K562 (cell line): ENCODE data around the gene CLCNKA. TPM values are rescaled to one million over a fixed set of nuclear protein-coding genes. Genes with fewer than 3 reads are reported as not detected.

Experiments used
- ATAC-seq: fragments of 200-7000 bp; cut with Tn5 transposase; 3 replicates; pipeline ENCODE4 v1.9.1; 2020; ENCODE audit warnings: moderate library complexity
- BruUV-seq: library from RNA; stranded (reverse); fragments of 400-500 nt; replicated peaks from 2 replicates; lab custom pipeline; 2021; lab: Mats Ljungman, UMichigan
- CTCF ChIA-PET: fragments of 300-600 bp; formaldehyde crosslinking; extraction: SDS; loops from one replicate; lab custom pipeline; 2021; ENCODE audit warnings: low intra/inter-chr PET ratio; lab: Yijun Ruan, JAX
- POLR2A ChIA-PET: fragments of 300-600, 350-650 bp; sonication (Branson Sonifier 250); formaldehyde crosslinking; extraction: SDS; loops from one replicate; lab custom pipeline; 2021; ENCODE audit warnings: antibody characterized with exemption, inconsistent platforms; lab: Yijun Ruan, JAX
- DNase-seq, 4 experiments: peaks; one replicate each; pipeline versions ENCODE4 v3.0.0 to v3.0.0-alpha.2; 2011 to 2018; ENCODE audit warnings: low spot score in 3 of 4, mixed read lengths in 3 of 4; ENCODE audit errors: extremely low read depth in 1 of 4
- FAIRE-seq: peaks from 2 replicates; lab custom pipeline; 2011; peaks lifted over from hg19 to GRCh38; lab: Jason Lieb, UNC
- H2AFZ ChIP-seq: 2 replicates; pipeline ENCODE4 v1.6.0; 2011; ENCODE audit warnings: low read depth, low read length, control low read depth, inconsistent platforms
- H3K27ac ChIP-seq: fragments of 200-600 bp; 3 replicates; pipeline ENCODE4 v1.8.0; 2011; ENCODE audit warnings: low read depth, mild to moderate bottlenecking, control low read depth, inconsistent platforms, low read length, moderate library complexity, mixed read lengths; ENCODE audit errors: extremely low read depth
- H3K27me3 ChIP-seq, 2 experiments: fragments of 300-600 bp in 1 of 2; 2 replicates in 1 of 2; 3 replicates in 1 of 2; pipeline versions ENCODE4 v1.6.0 to v1.8.0; 2011; ENCODE audit warnings: inconsistent platforms in 2 of 2, low read length in 2 of 2, mild to moderate bottlenecking in 1 of 2, mixed read lengths in 1 of 2, moderate library complexity in 1 of 2; ENCODE audit not compliant: control insufficient read depth in 2 of 2, insufficient read depth in 2 of 2
- H3K36me3 ChIP-seq: fragments of 300-600 bp; 3 replicates; pipeline ENCODE4 v1.8.0; 2011; ENCODE audit warnings: mild to moderate bottlenecking, low read length, inconsistent platforms; ENCODE audit not compliant: control insufficient read depth, insufficient read depth
- H3K4me1 ChIP-seq, 2 experiments: fragments of 200-600 bp in 1 of 2; replicated peaks in 1 of 2; 2 replicates in 1 of 2; 3 replicates in 1 of 2; pipeline versions ENCODE4 v1.5.1 to v1.8.0; 2011; ENCODE audit warnings: inconsistent platforms in 2 of 2, low read length in 2 of 2, mild to moderate bottlenecking in 1 of 2, mixed read lengths in 1 of 2, moderate library complexity in 1 of 2; ENCODE audit not compliant: control insufficient read depth in 2 of 2, insufficient read depth in 2 of 2
- H3K4me2 ChIP-seq: 2 replicates; pipeline ENCODE4 v1.6.1; 2011; ENCODE audit warnings: low read length, control low read depth, inconsistent platforms, mixed read lengths; ENCODE audit not compliant: insufficient read depth
- H3K4me3 ChIP-seq: fragments of 200-600 bp; sonication (generic), shearing (Covaris generic); 2 replicates; pipeline ENCODE4 v1.5.1; 2016; ENCODE audit warnings: control low read depth, inconsistent platforms
- H3K79me2 ChIP-seq: fragments of 200-600 bp; 3 replicates; pipeline ENCODE4 v1.8.0; 2011; ENCODE audit warnings: low read length, inconsistent platforms; ENCODE audit not compliant: control insufficient read depth, insufficient read depth
- H3K9ac ChIP-seq, 2 experiments: 2 replicates each; pipeline versions ENCODE4 v1.6.0 to v1.6.1; 2011; ENCODE audit warnings: low read depth in 2 of 2, low read length in 2 of 2, control low read depth in 1 of 2, inconsistent platforms in 1 of 2, mild to moderate bottlenecking in 1 of 2, mixed read lengths in 1 of 2; ENCODE audit not compliant: insufficient read depth in 1 of 2
- H3K9me1 ChIP-seq: one replicate; pipeline ENCODE4 v1.6.0; 2011; ENCODE audit warnings: inconsistent platforms, mild to moderate bottlenecking, low read length, moderate library complexity; ENCODE audit not compliant: control insufficient read depth, insufficient read depth
- H3K9me3 ChIP-seq: replicated peaks from 2 replicates; pipeline ENCODE4 v1.5.1; 2011; ENCODE audit warnings: low read depth, low read length, inconsistent platforms; ENCODE audit not compliant: control insufficient read depth, insufficient read depth
- H4K20me1 ChIP-seq: replicated peaks from 2 replicates; pipeline ENCODE4 v1.6.1; 2011; ENCODE audit warnings: low read length, inconsistent platforms, mixed read lengths; ENCODE audit not compliant: control insufficient read depth, insufficient read depth
- ATF2 ChIP-seq: sonication (generic); formaldehyde crosslinking; IDR thresholded peaks from 2 replicates; pipeline ENCODE4 v1.8.1; 2022; ENCODE audit warnings: missing genetic modification reagents
- ATF3 ChIP-seq, 2 experiments: fragments of 450-650 bp in 1 of 2; sonication (generic) in 1 of 2; formaldehyde crosslinking in 1 of 2; IDR thresholded peaks in 1 of 2; conservative IDR thresholded peaks in 1 of 2; 2 replicates each; pipeline versions ENCODE4 v1.6.1 to v1.8.1; 2016 to 2023; ENCODE audit warnings: mild to moderate bottlenecking in 2 of 2, moderate library complexity in 2 of 2, inconsistent platforms in 1 of 2, missing genetic modification reagents in 1 of 2
- CBX1 ChIP-seq: sonication (generic); IDR thresholded peaks from 2 replicates; pipeline ENCODE4 v1.6.1; 2016; ENCODE audit warnings: antibody characterized with exemption, low read depth, mild to moderate bottlenecking
- CTBP1 ChIP-seq: fragments of 450-650 bp; IDR thresholded peaks from 2 replicates; pipeline ENCODE4 v1.6.1; 2016; ENCODE audit warnings: borderline replicate concordance
- HOXB6 ChIP-seq: fragments of 250-450 bp; sonication (Bioruptor Pico); IDR thresholded peaks from 2 replicates; pipeline ENCODE4 v1.5.1; 2022; ENCODE audit warnings: mild to moderate bottlenecking, borderline replicate concordance
- KDM1A ChIP-seq, 2 experiments: fragments of 450-650 bp; IDR thresholded peaks; 2 replicates each; pipeline ENCODE4 v1.6.1; 2016; ENCODE audit warnings: mild to moderate bottlenecking in 2 of 2
- MTF1 ChIP-seq: fragments of 250-450 bp; sonication (Bioruptor Pico); IDR thresholded peaks from 2 replicates; pipeline ENCODE4 v1.9.0; 2021; ENCODE audit warnings: moderate library complexity, mild to moderate bottlenecking, inconsistent platforms, borderline replicate concordance
- NCOA6 ChIP-seq: fragments of 450-650 bp; IDR thresholded peaks from 2 replicates; pipeline ENCODE4 v1.6.1; 2017; ENCODE audit warnings: mild to moderate bottlenecking
- PCBP1 ChIP-seq: fragments of 200-400 bp; formaldehyde crosslinking; IDR thresholded peaks from 2 replicates; pipeline ENCODE4 v1.6.1; 2018; ENCODE audit warnings: mild to moderate bottlenecking, low read depth, low read length; ENCODE audit not compliant: poor library complexity, severe bottlenecking
- PURB ChIP-seq: sonication (generic); formaldehyde crosslinking; IDR thresholded peaks from 2 replicates; pipeline ENCODE4 v1.9.0; 2021; ENCODE audit warnings: low read depth, mild to moderate bottlenecking, missing genetic modification reagents
- ZBTB9 ChIP-seq: fragments of 450-650 bp; formaldehyde crosslinking; IDR thresholded peaks from 2 replicates; pipeline ENCODE4 v1.4.0; 2020; ENCODE audit warnings: mild to moderate bottlenecking, moderate library complexity
- ZNF12 ChIP-seq: sonication (generic); formaldehyde crosslinking; IDR thresholded peaks from 2 replicates; pipeline ENCODE4 v1.4.0; 2020; ENCODE audit warnings: mild to moderate bottlenecking, missing genetic modification reagents
- ZNF174 ChIP-seq: fragments of 250-450 bp; sonication (Bioruptor Pico); IDR thresholded peaks from 2 replicates; pipeline ENCODE4 v1.4.0; 2020; ENCODE audit warnings: mild to moderate bottlenecking
- ZNF354B ChIP-seq: fragments of 250-450 bp; sonication (Bioruptor Pico); IDR thresholded peaks from 2 replicates; pipeline ENCODE4 v1.4.0; 2020
- ZNF395 ChIP-seq: fragments of 200-800 bp; sonication (Bioruptor generic); IDR thresholded peaks from 2 replicates; pipeline ENCODE4 v1.6.1; 2017; ENCODE audit warnings: missing genetic modification characterization, missing compliant biosample characterization
- ZNF561 ChIP-seq: fragments of 450-650 bp; formaldehyde crosslinking; conservative IDR thresholded peaks from 2 replicates; pipeline ENCODE4 v1.4.0; 2020; ENCODE audit warnings: mild to moderate bottlenecking, moderate library complexity
- ZNF830 ChIP-seq: fragments of 250-450 bp; sonication (Bioruptor Pico); IDR thresholded peaks from 2 replicates; pipeline ENCODE4 v1.5.0; 2021; ENCODE audit warnings: mild to moderate bottlenecking
- WGBS: fragments of 100-300 bp; shearing (Covaris generic); methylation state at CpG from one replicate; pipeline ENCODE4 v1.1.6; 2016; ENCODE audit warnings: low coverage, mixed read lengths; ENCODE audit not compliant: insufficient coverage; ENCODE audit errors: missing lambda C conversion rate; 5-methylcytosine and 5-hydroxymethylcytosine counted together
- in situ Hi-C: fragments of 300-500 bp; cut with MboI; formaldehyde crosslinking; loops from 4 replicates; pipeline ENCODE4 v1.15.0; 2018; ENCODE audit warnings: inconsistent platforms, mixed read lengths
- intact Hi-C: fragments of 100-400 bp; cut with micrococcal nuclease; formaldehyde crosslinking; loops from 2 replicates; pipeline ENCODE4 v1.14.2; 2022
- polyA plus RNA-seq, 8 experiments: library from polyadenylated mRNA; depleted of rRNA in 4 of 8; stranded (reverse) in 5 of 8; unstranded in 3 of 8; fragments of >200 nt; fragmentation: Nextera tagmentation in 2 of 8; fragmentation: Illumina TruSeq in 1 of 8; extraction: Ambion mirVana in 2 of 8; extraction: Trizol in 1 of 8; gene quantifications; 2 replicates each; pipeline versions ENCODE4 v1.2.1 to v1.2.3, GENCODE V29; 2011 to 2014; ENCODE audit warnings: inconsistent platforms in 1 of 8, missing spikeins in 1 of 8
- total RNA-seq, 7 experiments: library from RNA; depleted of rRNA in 6 of 7; stranded (reverse); fragments of >200 nt in 6 of 7; fragmentation: Illumina TruSeq in 2 of 7; extraction: Trizol in 2 of 7; gene quantifications; 2 replicates each; pipeline versions ENCODE4 v1.2.1 to v1.2.3, GENCODE V29; 2011 to 2021; ENCODE audit warnings: low replicate concordance in 1 of 7

The CLCNKA gene
- total and polyA plus RNA-seq, 9 of the 15 experiments (the other 6 are each of a cell fraction or from before 2014, with no cell fraction given) = 0.03 to 0.37 (median 0.10) TPM; not detected in 3

- H3K4me2 ChIP-seq = no peak overlapping the region
- DNase-seq (no peak), FAIRE-seq (no peak), ATAC-seq (no peak)
- H2AFZ ChIP-seq = no peak overlapping the region
- no peak overlapping the region for H3K27ac ChIP-seq
- no peaks in the 10 kb centered on the region for H3K79me2 ChIP-seq
- 63% methylated on average over 9 of the region's 9 CpGs for WGBS
- ChIA-PET POLR2A (interaction anchor here (0.6 to 1.6 kb wide), 4 partner anchors 93 to 521 kb away, joined by 3 to 4 read pairs (median 4); no protein-coding TSS in a partner anchor), CTCF (interaction anchor here (0.6 to 9.0 kb wide), 6 partner anchors 40 to 282 kb away, joined by 3 to 208 read pairs (median 4); no protein-coding TSS in a partner anchor)
- no peak overlapping the region for H3K4me3 ChIP-seq
- BruUV-seq = no TSS peak
- no peaks in the 10 kb centered on the region for H3K9me1 ChIP-seq
- H3K27me3 ChIP-seq = no peaks in the 10 kb centered on the region; a peak in 1 of 5 replicates
- peaks cover 6 to 23% of the 10 kb centered on the region in 2 experiments; a peak in 4 of 5 replicates for H3K4me1 ChIP-seq
- no peaks in the 10 kb centered on the region for H3K36me3 ChIP-seq
- H3K9me3 ChIP-seq = no peaks in the 10 kb centered on the region
- intact Hi-C loops = loop anchor here (1.0 to 5.0 kb wide), 4 partner anchors 71 to 286 kb away; partner anchors contain the start of gene SZRD1
- TF ChIP-seq HOXB6 (no peak), KDM1A (IDR thresholded peaks at IDR 0.05) (no peak), ZBTB9 (CRISPR knock-in tag) (no peak), ZNF395 (CRISPR knock-in tag) (no peak), MTF1 (CRISPR knock-in tag) (no peak), ATF3 (IDR thresholded peaks at IDR 0.05) (no peak), ATF3 (CRISPR knock-in tag; conservative IDR thresholded peaks at IDR 0.05) (no peak), ZNF830 (CRISPR knock-in tag) (no peak), ZNF354B (CRISPR knock-in tag) (no peak), ZNF12 (CRISPR knock-in tag) (no peak), PCBP1 (no peak), CBX1 (no peak), ZNF561 (CRISPR knock-in tag) (no peak), CTBP1 (no peak), PURB (CRISPR knock-in tag) (no peak), NCOA6 (no peak), ZNF174 (CRISPR knock-in tag) (no peak), ATF2 (no peak)
- no peaks in the 10 kb centered on the region for H4K20me1 ChIP-seq
- peak overlapping the region in 1 of 2 experiments; percentile 8; a peak in 1 of 4 replicates for H3K9ac ChIP-seq
- in situ Hi-C loops = loop anchor here (5.0 kb wide), 3 partner anchors 106 to 281 kb away; no protein-coding TSS in a partner anchor
Observed at GRCh38 chr1:16081636-16082035, 59.8 kb downstream of the CLCNKA start.
